ENCODE measurements around the gene AKT2. TPM values are rescaled to one million over a fixed set of nuclear protein-coding genes. Genes with fewer than 3 reads are reported as not detected.

AKT2 gene
- total RNA-seq, 1 experiment from 2014 or later, result 2,376 TPM

GRCh38 chr19:40314656-40315055, 29.5 kb upstream of the AKT2 start:
- TF ChIP-seq TCF7L2 (IDR thresholded peaks at IDR 0.05; ENCODE audit: low read depth, low read length) (no peak), CTCF (IDR thresholded peaks at IDR 0.05) (no peak), POLR2AphosphoS5 (IDR thresholded peaks at IDR 0.05; ENCODE audit: low read depth, low read length) (no peak), SIN3A (IDR thresholded peaks at IDR 0.05; ENCODE audit: borderline replicate concordance, insufficient read depth, low read depth, low read length) (no peak)
- TF ChIP-seq, protein P1, sequence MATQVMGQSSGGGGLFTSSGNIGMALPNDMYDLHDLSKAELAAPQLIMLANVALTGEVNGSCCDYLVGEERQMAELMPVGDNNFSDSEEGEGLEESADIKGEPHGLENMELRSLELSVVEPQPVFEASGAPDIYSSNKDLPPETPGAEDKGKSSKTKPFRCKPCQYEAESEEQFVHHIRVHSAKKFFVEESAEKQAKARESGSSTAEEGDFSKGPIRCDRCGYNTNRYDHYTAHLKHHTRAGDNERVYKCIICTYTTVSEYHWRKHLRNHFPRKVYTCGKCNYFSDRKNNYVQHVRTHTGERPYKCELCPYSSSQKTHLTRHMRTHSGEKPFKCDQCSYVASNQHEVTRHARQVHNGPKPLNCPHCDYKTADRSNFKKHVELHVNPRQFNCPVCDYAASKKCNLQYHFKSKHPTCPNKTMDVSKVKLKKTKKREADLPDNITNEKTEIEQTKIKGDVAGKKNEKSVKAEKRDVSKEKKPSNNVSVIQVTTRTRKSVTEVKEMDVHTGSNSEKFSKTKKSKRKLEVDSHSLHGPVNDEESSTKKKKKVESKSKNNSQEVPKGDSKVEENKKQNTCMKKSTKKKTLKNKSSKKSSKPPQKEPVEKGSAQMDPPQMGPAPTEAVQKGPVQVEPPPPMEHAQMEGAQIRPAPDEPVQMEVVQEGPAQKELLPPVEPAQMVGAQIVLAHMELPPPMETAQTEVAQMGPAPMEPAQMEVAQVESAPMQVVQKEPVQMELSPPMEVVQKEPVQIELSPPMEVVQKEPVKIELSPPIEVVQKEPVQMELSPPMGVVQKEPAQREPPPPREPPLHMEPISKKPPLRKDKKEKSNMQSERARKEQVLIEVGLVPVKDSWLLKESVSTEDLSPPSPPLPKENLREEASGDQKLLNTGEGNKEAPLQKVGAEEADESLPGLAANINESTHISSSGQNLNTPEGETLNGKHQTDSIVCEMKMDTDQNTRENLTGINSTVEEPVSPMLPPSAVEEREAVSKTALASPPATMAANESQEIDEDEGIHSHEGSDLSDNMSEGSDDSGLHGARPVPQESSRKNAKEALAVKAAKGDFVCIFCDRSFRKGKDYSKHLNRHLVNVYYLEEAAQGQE (IDR thresholded peaks at IDR 0.05; ENCODE audit: insufficient read depth in 1 of 2, low read depth in 2 of 2, low read length in 1 of 2), result no peak
- no peaks in the 10 kb centered on the region for H3K4me1 ChIP-seq (ENCODE audit: control insufficient read depth, insufficient read depth, low read length)
- H3K9me3 ChIP-seq (ENCODE audit: control insufficient read depth, insufficient read depth, low read depth, low read length), result no peaks in the 10 kb centered on the region
- ChIA-PET CTCF (interaction anchor here (0.5 to 5.3 kb wide), 5 partner anchors 9 to 30 kb away, joined by 3 to 128 read pairs (median 4); partner anchors contain the start of gene AKT2), POLR2A (interaction anchor here (0.5 to 1.6 kb wide), 3 partner anchors 9 to 1785 kb away, joined by 3 to 5 read pairs (median 5); no protein-coding TSS in a partner anchor)
- DNase-seq (ENCODE audit: low read depth, low spot score), result no peak
- no peak overlapping the region for H3K27ac ChIP-seq (ENCODE audit: low read length)
- BruUV-seq (replicated peaks), result TSS peak; percentile 34
- no peaks in the 10 kb centered on the region for H3K36me3 ChIP-seq (ENCODE audit: control insufficient read depth, insufficient read depth, low read length)
- in situ Hi-C loops (cut with HindIII; ENCODE audit: low pct_unique_long_range_greater_than_20kb, low sequenced_read_pairs) (no loop called here), intact Hi-C loops (cut with micrococcal nuclease; ENCODE audit: unreplicated experiment) (no loop called here)
- H3K4me3 ChIP-seq (ENCODE audit: low read depth in 2 of 2, low read length in 2 of 2), result no peak overlapping the region
- no peak for ATAC-seq
- peaks cover 10% of the 10 kb centered on the region; the same call in 1 of the 2 replicates for H3K27me3 ChIP-seq (ENCODE audit: control insufficient read depth, insufficient read depth, low read length)

DNA sequence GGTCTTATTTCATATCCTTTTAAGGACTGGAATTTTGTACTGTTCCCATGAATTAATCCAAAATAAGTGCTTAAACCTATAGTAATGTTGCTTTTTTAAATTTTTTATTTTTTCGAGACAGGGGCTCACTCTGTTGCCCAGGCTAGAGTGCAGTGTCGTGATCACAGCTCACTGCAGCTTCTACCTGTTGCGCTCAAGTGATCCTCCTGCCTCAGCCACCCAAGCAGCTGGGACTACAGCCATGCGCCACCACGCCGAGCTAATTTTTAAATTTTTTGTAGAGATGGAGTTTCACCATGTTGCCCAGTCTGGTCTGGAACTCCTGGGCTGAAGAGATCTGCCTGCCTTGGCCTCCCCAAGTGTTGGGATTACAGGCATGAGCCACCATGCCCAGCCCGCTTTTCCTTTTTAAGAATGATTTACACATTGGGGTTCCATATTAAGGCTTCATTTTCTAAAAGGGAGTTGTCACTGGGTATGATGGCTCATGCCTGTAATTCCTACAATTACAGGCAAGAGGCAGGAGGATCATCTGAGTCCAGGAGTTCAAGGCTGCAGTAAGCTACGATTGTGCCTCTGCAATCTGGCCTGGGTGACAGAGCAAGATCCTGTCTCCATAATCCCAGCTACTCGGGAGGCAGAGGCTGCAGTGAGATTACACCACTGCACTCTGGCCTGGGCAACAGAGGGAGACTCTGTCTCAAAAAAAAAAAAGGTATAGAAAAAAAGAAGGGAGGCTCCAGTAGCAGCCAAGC, 28.3 kb upstream of the AKT2 start:
- no peaks in the 10 kb centered on the region for H3K9me3 ChIP-seq (ENCODE audit: control insufficient read depth, insufficient read depth, low read depth, low read length)
- CTCF ChIA-PET, result interaction anchor here (0.7 to 5.3 kb wide), 8 partner anchors 9 to 654 kb away, joined by 3 to 128 read pairs (median 4); partner anchors contain the start of gene TTC9B
- H3K4me1 ChIP-seq (ENCODE audit: control insufficient read depth, insufficient read depth, low read length), result no peaks in the 10 kb centered on the region
- H3K4me3 ChIP-seq (ENCODE audit: low read depth in 2 of 2, low read length in 2 of 2), result no peak overlapping the region
- POLR2A ChIA-PET, result interaction anchor here (0.6 to 1.6 kb wide), 4 partner anchors 8 to 1801 kb away, joined by 3 to 5 read pairs (median 4); no protein-coding TSS in a partner anchor
- intact Hi-C loops (cut with micrococcal nuclease; ENCODE audit: unreplicated experiment), result no loop called here
- DNase-seq (ENCODE audit: low read depth, low spot score) (no peak), ATAC-seq (no peak)
- no peak overlapping the region for H3K27ac ChIP-seq (ENCODE audit: low read length)
- H3K27me3 ChIP-seq (ENCODE audit: control insufficient read depth, insufficient read depth, low read length), result peaks cover 12% of the 10 kb centered on the region; the same call in 1 of the 2 replicates
- in situ Hi-C loops (cut with HindIII; ENCODE audit: low pct_unique_long_range_greater_than_20kb, low sequenced_read_pairs), result no loop called here
- no TSS peak for BruUV-seq (replicated peaks)
- TF ChIP-seq CTCF (IDR thresholded peaks at IDR 0.05) (no peak), TCF7L2 (IDR thresholded peaks at IDR 0.05; ENCODE audit: low read depth, low read length) (no peak), SIN3A (IDR thresholded peaks at IDR 0.05; ENCODE audit: borderline replicate concordance, insufficient read depth, low read depth, low read length) (no peak)
- H3K36me3 ChIP-seq (ENCODE audit: control insufficient read depth, insufficient read depth, low read length), result no peaks in the 10 kb centered on the region

Measured in Panc1 (cell line).